Left renal cortex interstitium (tissue), 4 donors: ENCODE data around the gene SPATS2L. TPM values are rescaled to one million over a fixed set of nuclear protein-coding genes. Genes with fewer than 3 reads are reported as not detected.
"Not testable (repeated sequence)": the region's sequence is repeated elsewhere in the genome, so short reads cannot be mapped to it uniquely, and the experiment has no call there.

Experiments
- DNase-seq, 4 donors: peaks; one replicate each; pipeline ENCODE4 v3.0.0-alpha.2; 2013; ENCODE audit warnings: low read depth in 4 of 4, low spot score in 2 of 4, missing footprints in 1 of 4
- polyA plus RNA-seq, 4 donors: library from polyadenylated mRNA; unstranded; fragments of 120-200 nt; gene quantifications; one replicate each; pipeline ENCODE4 v1.2.1, GENCODE V29; 2013; ENCODE audit not compliant: insufficient read length in 4 of 4

The SPATS2L gene
- polyA plus RNA-seq, 4 donors: 127 to 149 (median 136) TPM

GRCh38 chr2:200344202-200344601 lies 37.7 kb downstream of the SPATS2L start:
- not testable (repeated sequence) for DNase-seq

GRCh38 chr2:200345975-200346374 lies 39.5 kb downstream of the SPATS2L start:
- DNase-seq: no peak

- DNase-seq: no peak
Observed at GRCh38 chr2:200347301-200347700, 40.8 kb downstream of the SPATS2L start.

GRCh38 chr2:200348897-200349563 lies 42.5 kb downstream of the SPATS2L start:
- no peak for DNase-seq

GRCh38 chr2:200349868-200350267 lies 43.4 kb downstream of the SPATS2L start:
- no peak for DNase-seq

GRCh38 chr2:200350850-200351285 lies 44.4 kb downstream of the SPATS2L start:
- DNase-seq: no peak

GRCh38 chr2:200351815-200352214 lies 45.3 kb downstream of the SPATS2L start:
- no peak for DNase-seq

- DNase-seq: no peak
Observed at GRCh38 chr2:200352636-200353035, 46.1 kb downstream of the SPATS2L start.

GRCh38 chr2:200353120-200353519 lies 46.6 kb downstream of the SPATS2L start:
- no peak for DNase-seq

- DNase-seq: no peak
Observed at GRCh38 chr2:200353874-200354273, 47.4 kb downstream of the SPATS2L start.

GRCh38 chr2:200354833-200355751 lies 48.6 kb downstream of the SPATS2L start:
- no peak for DNase-seq

GRCh38 chr2:200356321-200356720 lies 49.8 kb downstream of the SPATS2L start:
- DNase-seq: no peak

- DNase-seq: no peak
Observed at GRCh38 chr2:200356857-200357384, 50.4 kb downstream of the SPATS2L start.

- no peak for DNase-seq
Observed at GRCh38 chr2:200357845-200358244, 51.4 kb downstream of the SPATS2L start.

- no peak for DNase-seq
Observed at GRCh38 chr2:200359552-200359951, 53.1 kb downstream of the SPATS2L start.

- no peak for DNase-seq
Observed at GRCh38 chr2:200360364-200360763, 53.9 kb downstream of the SPATS2L start.

- DNase-seq: no peak
Observed at GRCh38 chr2:200362202-200362917, 55.9 kb downstream of the SPATS2L start.

- no peak for DNase-seq
Observed at GRCh38 chr2:200363279-200363678, 56.8 kb downstream of the SPATS2L start.

GRCh38 chr2:200364142-200364541 lies 57.6 kb downstream of the SPATS2L start:
- no peak for DNase-seq

- DNase-seq: no peak
Observed at GRCh38 chr2:200364620-200365019, 58.1 kb downstream of the SPATS2L start.

GRCh38 chr2:200365209-200365608 lies 58.7 kb downstream of the SPATS2L start:
- DNase-seq: no peak
